Esophagus squamous epithelium (tissue), 4 donors: ENCODE measurements around the gene PANK1.

ENCODE experiments used
- POLR2A ChIP-seq, 4 donors: fragments of 450-650 bp; IDR thresholded peaks; one replicate each; pipeline ENCODE4 v1.6.1; 2017; ENCODE audit warnings: antibody characterized with exemption in 4 of 4, mild to moderate bottlenecking in 4 of 4, moderate library complexity in 3 of 4
- TF ChIP-seq, protein P1 (sequence below), 6 experiments: fragments of 450-650 bp in 4 of 6; fragments of 200-600 bp in 2 of 6; sonication (generic) in 2 of 6; IDR thresholded peaks; one replicate each; pipeline ENCODE4 v1.5.1; 2016 to 2019; ENCODE audit warnings: antibody characterized with exemption in 6 of 6, mild to moderate bottlenecking in 4 of 6, moderate library complexity in 4 of 6

DNA sequence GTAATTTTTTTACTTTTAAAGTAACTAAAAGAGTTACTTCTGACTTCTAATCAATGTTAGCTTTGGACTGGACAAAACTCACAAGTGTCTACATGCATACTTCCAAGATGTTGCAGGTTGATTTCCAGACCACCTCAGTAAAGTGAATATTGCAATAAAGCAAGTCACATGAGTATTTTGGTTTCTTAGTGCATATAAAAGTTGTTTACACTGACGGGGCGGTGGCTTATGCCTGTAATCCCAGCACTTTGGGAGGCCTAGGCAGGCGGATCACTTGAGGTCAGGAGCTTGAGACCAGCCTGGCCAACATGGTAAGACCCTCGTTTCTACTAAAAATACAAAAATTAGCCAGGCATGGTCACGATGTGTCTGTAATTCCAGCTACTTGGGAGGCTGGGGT lies 40.8 kb downstream of the PANK1 start:
- TF ChIP-seq, protein P1, sequence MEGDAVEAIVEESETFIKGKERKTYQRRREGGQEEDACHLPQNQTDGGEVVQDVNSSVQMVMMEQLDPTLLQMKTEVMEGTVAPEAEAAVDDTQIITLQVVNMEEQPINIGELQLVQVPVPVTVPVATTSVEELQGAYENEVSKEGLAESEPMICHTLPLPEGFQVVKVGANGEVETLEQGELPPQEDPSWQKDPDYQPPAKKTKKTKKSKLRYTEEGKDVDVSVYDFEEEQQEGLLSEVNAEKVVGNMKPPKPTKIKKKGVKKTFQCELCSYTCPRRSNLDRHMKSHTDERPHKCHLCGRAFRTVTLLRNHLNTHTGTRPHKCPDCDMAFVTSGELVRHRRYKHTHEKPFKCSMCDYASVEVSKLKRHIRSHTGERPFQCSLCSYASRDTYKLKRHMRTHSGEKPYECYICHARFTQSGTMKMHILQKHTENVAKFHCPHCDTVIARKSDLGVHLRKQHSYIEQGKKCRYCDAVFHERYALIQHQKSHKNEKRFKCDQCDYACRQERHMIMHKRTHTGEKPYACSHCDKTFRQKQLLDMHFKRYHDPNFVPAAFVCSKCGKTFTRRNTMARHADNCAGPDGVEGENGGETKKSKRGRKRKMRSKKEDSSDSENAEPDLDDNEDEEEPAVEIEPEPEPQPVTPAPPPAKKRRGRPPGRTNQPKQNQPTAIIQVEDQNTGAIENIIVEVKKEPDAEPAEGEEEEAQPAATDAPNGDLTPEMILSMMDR (IDR thresholded peaks at IDR 0.05) = no peak
- TF ChIP-seq POLR2A (IDR thresholded peaks at IDR 0.05) = no peak
